MV-4-11 (cell line): ENCODE data around the gene SUCLG2.
A peak's percentile ranks its signal among the peaks of the same experiment; 100 is the strongest.

Experiments used
- DNase-seq: peaks from one replicate; lab custom pipeline; 2025; lab: John Stamatoyannopoulos, UW

Gene SUCLG2

GRCh38 chr3:67654099-67654843 is at the start of gene SUCLG2:
Gene SUCLG2 (minus strand): TSS chr3:67654612. CDS start chr3:67654586, 26 bp downstream.
- peak; percentile 66 for DNase-seq

- no peak for DNase-seq
Measured at GRCh38 chr3:67700596-67700995, 46.2 kb upstream of the SUCLG2 start.

- no peak for DNase-seq
Measured at GRCh38 chr3:67699882-67700281, 45.5 kb upstream of the SUCLG2 start.

GRCh38 chr3:67692621-67693020 is 38.2 kb upstream of the SUCLG2 start:
- no peak for DNase-seq

GRCh38 chr3:67691926-67692325 is 37.5 kb upstream of the SUCLG2 start:
- DNase-seq: no peak

- DNase-seq: no peak
Measured at GRCh38 chr3:67691207-67691606, 36.8 kb upstream of the SUCLG2 start.

GRCh38 chr3:67689806-67690205 is 35.4 kb upstream of the SUCLG2 start:
- no peak for DNase-seq

- DNase-seq: no peak
Measured at GRCh38 chr3:67688231-67688630, 33.8 kb upstream of the SUCLG2 start.

GRCh38 chr3:67686069-67686468 is 31.7 kb upstream of the SUCLG2 start:
- no peak for DNase-seq

- peak; percentile 27 for DNase-seq
Measured at GRCh38 chr3:67685499-67685898, 31.1 kb upstream of the SUCLG2 start.

GRCh38 chr3:67684211-67684610 is 29.8 kb upstream of the SUCLG2 start:
- no peak for DNase-seq

GRCh38 chr3:67683522-67683921 is 29.1 kb upstream of the SUCLG2 start:
- no peak for DNase-seq

GRCh38 chr3:67678665-67679064 is 24.3 kb upstream of the SUCLG2 start:
- DNase-seq: no peak

- DNase-seq: no peak
Measured at GRCh38 chr3:67674055-67674454, 19.6 kb upstream of the SUCLG2 start.

GRCh38 chr3:67662733-67663132 is 8.3 kb upstream of the SUCLG2 start:
- no peak for DNase-seq

- DNase-seq: no peak
Measured at GRCh38 chr3:67661089-67661488, 6.7 kb upstream of the SUCLG2 start.

GRCh38 chr3:67657192-67657591 is 2.8 kb upstream of the SUCLG2 start:
- peak; percentile 73 for DNase-seq

- DNase-seq: no peak
Measured at GRCh38 chr3:67656614-67657013, 2.2 kb upstream of the SUCLG2 start.

- DNase-seq: peak; percentile 83
Measured at GRCh38 chr3:67655364-67656121, 1.1 kb upstream of the SUCLG2 start.

GRCh38 chr3:67654844-67655177 is 399 bp upstream of the SUCLG2 start:
- DNase-seq: no peak

GRCh38 chr3:67653425-67654098 is 850 bp downstream of the SUCLG2 start:
- peak; percentile 39 for DNase-seq

- no peak for DNase-seq
Measured at GRCh38 chr3:67650084-67650483, 4.3 kb downstream of the SUCLG2 start.

GRCh38 chr3:67649681-67650080 is 4.7 kb downstream of the SUCLG2 start:
- no peak for DNase-seq
